ENCODE measurements around the gene ARHGAP6. TPM values are rescaled to one million over a fixed set of nuclear protein-coding genes. Genes with fewer than 3 reads are reported as not detected.
A peak's percentile ranks its signal among the peaks of the same experiment; 100 is the strongest.

Gene ARHGAP6
- total and polyA plus RNA-seq, 9 of the 15 experiments (the other 6 are each of a cell fraction or from before 2014, with no cell fraction given) = 12.5 to 63.6 (median 41.8) TPM

GRCh38 chrX:11341274-11342201, 324.2 kb downstream of the ARHGAP6 start (continued):
- TF ChIP-seq ELK3 (CRISPR knock-in tag; IDR thresholded peaks at IDR 0.05) (no peak), HIVEP1 (CRISPR knock-in tag; IDR thresholded peaks at IDR 0.05) (no peak), FOXP1 (CRISPR knock-in tag; IDR thresholded peaks at IDR 0.05) (no peak), CHCHD3 (CRISPR knock-in tag; IDR thresholded peaks at IDR 0.05) (no peak), ZNF445 (CRISPR knock-in tag; IDR thresholded peaks at IDR 0.05; ENCODE audit: low read depth) (no peak), TOE1 (IDR thresholded peaks at IDR 0.05; ENCODE audit: borderline replicate concordance) (peak; percentile 43; the same call in 1 of the 2 replicates), TOE1 (CRISPR knock-in tag; IDR thresholded peaks at IDR 0.05; ENCODE audit: borderline replicate concordance, low read depth) (no peak), LCOR (CRISPR knock-in tag; IDR thresholded peaks at IDR 0.05) (no peak), ZFP1 (CRISPR knock-in tag; IDR thresholded peaks at IDR 0.05) (no peak), ZNF780A (CRISPR knock-in tag; IDR thresholded peaks at IDR 0.05) (no peak), CREM (IDR thresholded peaks at IDR 0.05; ENCODE audit: low read depth) (peak; percentile 51; the same call in 1 of the 2 replicates), C11orf30 (IDR thresholded peaks at IDR 0.05; ENCODE audit: low read depth) (no peak), PYGO2 (tag; IDR thresholded peaks at IDR 0.05) (no peak), HOXB6 (CRISPR knock-in tag; IDR thresholded peaks at IDR 0.05; ENCODE audit: borderline replicate concordance) (no peak), ZNF232 (CRISPR knock-in tag; IDR thresholded peaks at IDR 0.05) (no peak), MIER1 (IDR thresholded peaks at IDR 0.05; ENCODE audit: low read depth) (no peak), CREBBP (IDR thresholded peaks at IDR 0.05; ENCODE audit: low read depth, low read length) (no peak)
- TF ChIP-seq, protein P1, sequence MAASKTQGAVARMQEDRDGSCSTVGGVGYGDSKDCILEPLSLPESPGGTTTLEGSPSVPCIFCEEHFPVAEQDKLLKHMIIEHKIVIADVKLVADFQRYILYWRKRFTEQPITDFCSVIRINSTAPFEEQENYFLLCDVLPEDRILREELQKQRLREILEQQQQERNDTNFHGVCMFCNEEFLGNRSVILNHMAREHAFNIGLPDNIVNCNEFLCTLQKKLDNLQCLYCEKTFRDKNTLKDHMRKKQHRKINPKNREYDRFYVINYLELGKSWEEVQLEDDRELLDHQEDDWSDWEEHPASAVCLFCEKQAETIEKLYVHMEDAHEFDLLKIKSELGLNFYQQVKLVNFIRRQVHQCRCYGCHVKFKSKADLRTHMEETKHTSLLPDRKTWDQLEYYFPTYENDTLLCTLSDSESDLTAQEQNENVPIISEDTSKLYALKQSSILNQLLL (CRISPR knock-in tag; IDR thresholded peaks at IDR 0.05; ENCODE audit: borderline replicate concordance) = no peak
- TF ChIP-seq, protein P2, sequence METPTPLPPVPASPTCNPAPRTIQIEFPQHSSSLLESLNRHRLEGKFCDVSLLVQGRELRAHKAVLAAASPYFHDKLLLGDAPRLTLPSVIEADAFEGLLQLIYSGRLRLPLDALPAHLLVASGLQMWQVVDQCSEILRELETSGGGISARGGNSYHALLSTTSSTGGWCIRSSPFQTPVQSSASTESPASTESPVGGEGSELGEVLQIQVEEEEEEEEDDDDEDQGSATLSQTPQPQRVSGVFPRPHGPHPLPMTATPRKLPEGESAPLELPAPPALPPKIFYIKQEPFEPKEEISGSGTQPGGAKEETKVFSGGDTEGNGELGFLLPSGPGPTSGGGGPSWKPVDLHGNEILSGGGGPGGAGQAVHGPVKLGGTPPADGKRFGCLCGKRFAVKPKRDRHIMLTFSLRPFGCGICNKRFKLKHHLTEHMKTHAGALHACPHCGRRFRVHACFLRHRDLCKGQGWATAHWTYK (CRISPR knock-in tag; IDR thresholded peaks at IDR 0.05) = no peak
- TF ChIP-seq, protein P3, sequence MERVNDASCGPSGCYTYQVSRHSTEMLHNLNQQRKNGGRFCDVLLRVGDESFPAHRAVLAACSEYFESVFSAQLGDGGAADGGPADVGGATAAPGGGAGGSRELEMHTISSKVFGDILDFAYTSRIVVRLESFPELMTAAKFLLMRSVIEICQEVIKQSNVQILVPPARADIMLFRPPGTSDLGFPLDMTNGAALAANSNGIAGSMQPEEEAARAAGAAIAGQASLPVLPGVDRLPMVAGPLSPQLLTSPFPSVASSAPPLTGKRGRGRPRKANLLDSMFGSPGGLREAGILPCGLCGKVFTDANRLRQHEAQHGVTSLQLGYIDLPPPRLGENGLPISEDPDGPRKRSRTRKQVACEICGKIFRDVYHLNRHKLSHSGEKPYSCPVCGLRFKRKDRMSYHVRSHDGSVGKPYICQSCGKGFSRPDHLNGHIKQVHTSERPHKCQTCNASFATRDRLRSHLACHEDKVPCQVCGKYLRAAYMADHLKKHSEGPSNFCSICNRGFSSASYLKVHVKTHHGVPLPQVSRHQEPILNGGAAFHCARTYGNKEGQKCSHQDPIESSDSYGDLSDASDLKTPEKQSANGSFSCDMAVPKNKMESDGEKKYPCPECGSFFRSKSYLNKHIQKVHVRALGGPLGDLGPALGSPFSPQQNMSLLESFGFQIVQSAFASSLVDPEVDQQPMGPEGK (CRISPR knock-in tag; IDR thresholded peaks at IDR 0.05; ENCODE audit: borderline replicate concordance) = no peak
